Thyroid gland (tissue), 4 donors: ENCODE measurements around the gene WASF3.
"Not testable (repeated sequence)": the region's sequence is repeated elsewhere in the genome, so short reads cannot be mapped to it uniquely, and the experiment has no call there.

ENCODE experiments used
- POLR2A ChIP-seq, 2 donors: fragments of 450-650 bp; IDR thresholded peaks; one replicate each; pipeline ENCODE4 v1.6.1; 2017; ENCODE audit warnings: antibody characterized with exemption in 2 of 2, mild to moderate bottlenecking in 2 of 2, moderate library complexity in 1 of 2
- TF ChIP-seq, protein P1 (sequence below), 6 experiments: fragments of 200-600 bp in 3 of 6; fragments of 450-650 bp in 3 of 6; sonication (generic) in 3 of 6; IDR thresholded peaks; one replicate each; pipeline ENCODE4 v1.5.1; 2016 to 2019; ENCODE audit warnings: antibody characterized with exemption in 6 of 6, mild to moderate bottlenecking in 2 of 6, inconsistent platforms in 1 of 6, moderate library complexity in 1 of 6

DNA sequence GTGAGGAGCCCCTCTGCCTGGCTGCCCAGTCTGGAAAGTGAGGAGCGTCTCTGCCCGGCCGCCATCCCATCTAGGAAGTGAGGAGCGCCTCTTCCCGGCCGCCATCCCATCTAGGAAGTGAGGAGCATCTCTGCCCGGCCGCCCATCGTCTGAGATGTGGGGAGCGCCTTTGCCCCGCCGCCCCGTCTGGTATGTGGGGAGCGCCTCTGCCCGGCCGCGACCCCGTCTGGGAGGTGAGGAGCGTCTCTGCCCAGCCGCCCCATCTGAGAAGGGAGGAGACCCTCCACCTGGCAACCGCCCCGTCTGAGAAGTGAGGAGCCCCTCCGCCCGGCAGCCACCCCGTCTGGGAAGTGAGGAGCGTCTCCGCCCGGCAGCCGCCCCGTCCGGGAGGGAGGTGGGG is 166.1 kb downstream of the WASF3 start:
- TF ChIP-seq, protein P1, sequence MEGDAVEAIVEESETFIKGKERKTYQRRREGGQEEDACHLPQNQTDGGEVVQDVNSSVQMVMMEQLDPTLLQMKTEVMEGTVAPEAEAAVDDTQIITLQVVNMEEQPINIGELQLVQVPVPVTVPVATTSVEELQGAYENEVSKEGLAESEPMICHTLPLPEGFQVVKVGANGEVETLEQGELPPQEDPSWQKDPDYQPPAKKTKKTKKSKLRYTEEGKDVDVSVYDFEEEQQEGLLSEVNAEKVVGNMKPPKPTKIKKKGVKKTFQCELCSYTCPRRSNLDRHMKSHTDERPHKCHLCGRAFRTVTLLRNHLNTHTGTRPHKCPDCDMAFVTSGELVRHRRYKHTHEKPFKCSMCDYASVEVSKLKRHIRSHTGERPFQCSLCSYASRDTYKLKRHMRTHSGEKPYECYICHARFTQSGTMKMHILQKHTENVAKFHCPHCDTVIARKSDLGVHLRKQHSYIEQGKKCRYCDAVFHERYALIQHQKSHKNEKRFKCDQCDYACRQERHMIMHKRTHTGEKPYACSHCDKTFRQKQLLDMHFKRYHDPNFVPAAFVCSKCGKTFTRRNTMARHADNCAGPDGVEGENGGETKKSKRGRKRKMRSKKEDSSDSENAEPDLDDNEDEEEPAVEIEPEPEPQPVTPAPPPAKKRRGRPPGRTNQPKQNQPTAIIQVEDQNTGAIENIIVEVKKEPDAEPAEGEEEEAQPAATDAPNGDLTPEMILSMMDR (IDR thresholded peaks at IDR 0.05) = not testable (repeated sequence)
- TF ChIP-seq POLR2A (IDR thresholded peaks at IDR 0.05) = not testable (repeated sequence)
